HL-60 (cell line): ENCODE measurements around the gene ARAF.

Source experiments
- CTCF ChIP-seq: IDR thresholded peaks from one replicate; pipeline ENCODE4 v1.5.1; 2011; ENCODE audit warnings: low read length, control low read depth, inconsistent platforms; ENCODE audit not compliant: insufficient read depth
- GABPA ChIP-seq: IDR thresholded peaks from 2 replicates; pipeline ENCODE4 v1.6.1; 2012; ENCODE audit warnings: low read depth
- POLR2AphosphoS5 ChIP-seq: IDR thresholded peaks from 2 replicates; pipeline ENCODE4 v1.6.1; 2012; ENCODE audit warnings: low read depth
- SPI1 ChIP-seq: IDR thresholded peaks from 2 replicates; pipeline ENCODE4 v1.6.1; 2012; ENCODE audit warnings: low read depth, mild to moderate bottlenecking, borderline replicate concordance

GRCh38 chrX:47572773-47573340 lies 11.9 kb downstream of the ARAF start:
- TF ChIP-seq GABPA (no peak), CTCF (no peak), POLR2AphosphoS5 (no peak), SPI1 (no peak)
